HepG2 (cell line): ENCODE data around the gene LRRN2. TPM values are rescaled to one million over a fixed set of nuclear protein-coding genes. Genes with fewer than 3 reads are reported as not detected.

ENCODE experiments used
- ATAC-seq: fragments of 200-7000 bp; cut with Tn5 transposase; 3 replicates; pipeline ENCODE4 v1.9.1; 2020; ENCODE audit warnings: mild to moderate bottlenecking, moderate library complexity
- BruUV-seq: library from RNA; stranded (reverse); fragments of 400-500 nt; replicated peaks from 2 replicates; lab custom pipeline; 2021; lab: Mats Ljungman, UMichigan
- CTCF ChIA-PET: fragments of 300-600 bp; formaldehyde crosslinking; extraction: SDS; loops from one replicate; lab custom pipeline; 2021; ENCODE audit warnings: low total read pairs, inconsistent platforms, low intra/inter-chr PET ratio; lab: Yijun Ruan, JAX
- POLR2A ChIA-PET: fragments of 350-600 bp; sonication (Branson Sonifier 250); formaldehyde crosslinking; loops from one replicate; lab custom pipeline; 2020; ENCODE audit warnings: antibody characterized with exemption, inconsistent platforms; lab: Yijun Ruan, JAX
- DNase-seq: peaks from one replicate; pipeline ENCODE4 v3.0.0-alpha.2; 2015; ENCODE audit warnings: low spot score
- FAIRE-seq: peaks from 3 replicates; lab custom pipeline; 2011; peaks lifted over from hg19 to GRCh38; lab: Jason Lieb, UNC
- H2AFZ ChIP-seq: one replicate; pipeline ENCODE4 v1.6.1; 2011; ENCODE audit warnings: low read length, inconsistent platforms
- H3K27ac ChIP-seq: fragments of 300-600 bp; 3 replicates; pipeline ENCODE4 v1.8.0; 2011; ENCODE audit warnings: mixed run types, mild to moderate bottlenecking, mixed read lengths, low read length, inconsistent platforms; ENCODE audit not compliant: insufficient read depth; ENCODE audit errors: extremely low read length
- H3K27me3 ChIP-seq, 2 experiments: fragments of 200-600 bp in 1 of 2; 2 replicates in 1 of 2; 3 replicates in 1 of 2; pipeline versions ENCODE4 v1.6.0 to v1.8.0; 2011; ENCODE audit warnings: low read length in 2 of 2, mild to moderate bottlenecking in 2 of 2, moderate library complexity in 2 of 2, inconsistent platforms in 1 of 2; ENCODE audit not compliant: insufficient read depth in 2 of 2, control insufficient read depth in 1 of 2
- H3K36me3 ChIP-seq, 2 experiments: fragments of 200-600 bp in 1 of 2; replicated peaks in 1 of 2; 2 replicates in 1 of 2; 3 replicates in 1 of 2; pipeline versions ENCODE4 v1.5.1 to v1.8.0; 2011; ENCODE audit warnings: low read length in 2 of 2, inconsistent platforms in 1 of 2; ENCODE audit not compliant: insufficient read depth in 2 of 2, control insufficient read depth in 1 of 2
- H3K4me1 ChIP-seq: 2 replicates; pipeline ENCODE4 v1.5.1; 2012; ENCODE audit warnings: low read length, inconsistent platforms; ENCODE audit not compliant: insufficient read depth
- H3K4me2 ChIP-seq: 2 replicates; pipeline ENCODE4 v1.6.0; 2011; ENCODE audit warnings: low read depth, low read length, inconsistent platforms
- H3K4me3 ChIP-seq, 3 experiments: fragments of 200-600 bp in 1 of 3; sonication (generic), shearing (Covaris generic) in 1 of 3; replicated peaks in 1 of 3; 2 replicates each; pipeline ENCODE4 v1.5.1; 2011 to 2016; ENCODE audit warnings: low read length in 3 of 3, inconsistent platforms in 2 of 3, low read depth in 2 of 3, mild to moderate bottlenecking in 2 of 3, control low read depth in 1 of 3, mixed read lengths in 1 of 3; ENCODE audit not compliant: insufficient read depth in 1 of 3
- H3K79me2 ChIP-seq: one replicate; pipeline ENCODE4 v1.6.1; 2011; ENCODE audit warnings: low read length, inconsistent platforms; ENCODE audit not compliant: insufficient read depth
- H3K9ac ChIP-seq: 2 replicates; pipeline ENCODE4 v1.6.0; 2011; ENCODE audit warnings: mild to moderate bottlenecking, low read depth, low read length, inconsistent platforms; ENCODE audit not compliant: insufficient read depth
- H3K9me3 ChIP-seq: 2 replicates; pipeline ENCODE4 v1.5.1; 2012; ENCODE audit warnings: mild to moderate bottlenecking, low read length
- H4K20me1 ChIP-seq: 2 replicates; pipeline ENCODE4 v1.6.0; 2011; ENCODE audit warnings: inconsistent platforms, mild to moderate bottlenecking, low read length, moderate library complexity; ENCODE audit not compliant: insufficient read depth
- CBX2 ChIP-seq, 2 experiments: fragments of 200-600 bp in 1 of 2; sonication (generic); formaldehyde crosslinking in 1 of 2; IDR thresholded peaks; 2 replicates each; pipeline versions ENCODE4 v1.7.0 to v1.8.1; 2018 to 2022; ENCODE audit warnings: low read depth in 2 of 2, low read length in 1 of 2, mild to moderate bottlenecking in 1 of 2, missing genetic modification reagents in 1 of 2
- GFI1 ChIP-seq: sonication (generic); formaldehyde crosslinking; IDR thresholded peaks from 2 replicates; pipeline ENCODE4 v1.5.0; 2020; ENCODE audit warnings: missing genetic modification reagents, mild to moderate bottlenecking, borderline replicate concordance
- GZF1 ChIP-seq: sonication (generic); formaldehyde crosslinking; IDR thresholded peaks from 2 replicates; pipeline ENCODE4 v1.5.1; 2020; ENCODE audit warnings: mild to moderate bottlenecking, missing genetic modification reagents
- KMT2A ChIP-seq: sonication (generic); formaldehyde crosslinking; IDR thresholded peaks from 2 replicates; pipeline ENCODE4 v1.4.0; 2020; ENCODE audit warnings: missing genetic modification reagents
- NR0B2 ChIP-seq: sonication (generic); formaldehyde crosslinking; IDR thresholded peaks from 2 replicates; pipeline ENCODE4 v1.4.0; 2020; ENCODE audit warnings: mild to moderate bottlenecking, missing genetic modification reagents
- REL ChIP-seq: sonication (generic); formaldehyde crosslinking; conservative IDR thresholded peaks from 2 replicates; pipeline ENCODE4 v1.8.0; 2022; ENCODE audit warnings: mild to moderate bottlenecking, missing genetic modification reagents, moderate library complexity
- RXRA ChIP-seq: sonication (generic); formaldehyde crosslinking; IDR thresholded peaks from 2 replicates; pipeline ENCODE4 v1.5.1; 2020; ENCODE audit warnings: missing genetic modification reagents
- SATB2 ChIP-seq: sonication (generic); formaldehyde crosslinking; IDR thresholded peaks from 2 replicates; pipeline ENCODE4 v1.5.0; 2020; ENCODE audit warnings: missing genetic modification reagents
- SIN3A ChIP-seq: IDR thresholded peaks from 2 replicates; pipeline ENCODE4 v1.6.1; 2011; ENCODE audit warnings: low read depth, mild to moderate bottlenecking, control low read depth, low read length, borderline replicate concordance
- SYNCRIP ChIP-seq: fragments of 200-400 bp; formaldehyde crosslinking; IDR thresholded peaks from 2 replicates; pipeline ENCODE4 v1.6.1; 2018; ENCODE audit warnings: mild to moderate bottlenecking, low read depth, low read length; ENCODE audit not compliant: insufficient read depth
- ZNF224 ChIP-seq: sonication (generic); formaldehyde crosslinking; IDR thresholded peaks from 2 replicates; pipeline ENCODE4 v1.5.0; 2020; ENCODE audit warnings: mild to moderate bottlenecking, missing genetic modification reagents
- ZNF253 ChIP-seq: sonication (generic); formaldehyde crosslinking; IDR thresholded peaks from 2 replicates; pipeline ENCODE4 v1.8.0; 2022; ENCODE audit warnings: mild to moderate bottlenecking, missing genetic modification reagents, borderline replicate concordance
- ZNF672 ChIP-seq: sonication (generic); formaldehyde crosslinking; IDR thresholded peaks from 2 replicates; pipeline ENCODE4 v1.8.1; 2022; ENCODE audit warnings: missing genetic modification reagents
- ZNF839 ChIP-seq: sonication (generic); formaldehyde crosslinking; IDR thresholded peaks from 2 replicates; pipeline ENCODE4 v1.4.0; 2020; ENCODE audit warnings: missing genetic modification reagents, mild to moderate bottlenecking, borderline replicate concordance
- WGBS: methylation state at CpG from one replicate; pipeline ENCODE4 v1.1.6; 2017; ENCODE audit warnings: low lambda C conversion rate; 5-methylcytosine and 5-hydroxymethylcytosine counted together
- in situ Hi-C: cut with HindIII; loops from 2 replicates; pipeline ENCODE4 v1.10.0; 2017; ENCODE audit warnings: low pct_unique_long_range_greater_than_20kb; ENCODE audit not compliant: extremely low pct_ligation_motif_present
- intact Hi-C: fragments of 100-400 bp; cut with micrococcal nuclease; formaldehyde crosslinking; loops from one replicate; pipeline ENCODE4 v1.10.0; 2022; ENCODE audit not compliant: unreplicated experiment
- polyA plus RNA-seq, 8 experiments: library from polyadenylated mRNA; depleted of rRNA in 3 of 8; stranded (reverse) in 7 of 8; unstranded in 1 of 8; fragments of >200 nt; fragmentation: Illumina TruSeq in 4 of 8; extraction: Trizol in 4 of 8; gene quantifications; 2 replicates each; pipeline versions ENCODE4 v1.2.1 to v1.2.3, GENCODE V29; 2011 to 2016; ENCODE audit warnings: low read depth in 4 of 8, missing spikeins in 1 of 8, mixed read lengths in 1 of 8; ENCODE audit not compliant: insufficient read depth in 1 of 8
- total RNA-seq, 5 experiments: library from RNA; depleted of rRNA; stranded (reverse); fragments of >200 nt; fragmentation: Illumina TruSeq; extraction: Trizol; gene quantifications; 2 replicates each; pipeline ENCODE4 v1.2.3, GENCODE V29; 2016; ENCODE audit warnings: low read depth in 1 of 5
- TF ChIP-seq, protein P1 (sequence below): sonication (generic); formaldehyde crosslinking; IDR thresholded peaks from 2 replicates; pipeline ENCODE4 v1.4.0; 2020; ENCODE audit warnings: missing genetic modification reagents
- TF ChIP-seq, protein P2 (sequence below): IDR thresholded peaks from 2 replicates; pipeline ENCODE4 v1.6.1; 2016
- TF ChIP-seq, protein P3 (sequence below): sonication (generic); formaldehyde crosslinking; IDR thresholded peaks from 2 replicates; pipeline ENCODE4 v1.4.0; 2020; ENCODE audit warnings: missing genetic modification reagents; ENCODE audit errors: not compliant biosample characterization
- TF ChIP-seq, protein P4 (sequence below): sonication (generic); formaldehyde crosslinking; IDR thresholded peaks from 2 replicates; pipeline ENCODE4 v1.5.0; 2020; ENCODE audit warnings: mild to moderate bottlenecking, missing genetic modification reagents

LRRN2 gene
- total and polyA plus RNA-seq, 2 of the 13 experiments (the other 11 are each of a cell fraction or from before 2014, with no cell fraction given): not detected

DNA sequence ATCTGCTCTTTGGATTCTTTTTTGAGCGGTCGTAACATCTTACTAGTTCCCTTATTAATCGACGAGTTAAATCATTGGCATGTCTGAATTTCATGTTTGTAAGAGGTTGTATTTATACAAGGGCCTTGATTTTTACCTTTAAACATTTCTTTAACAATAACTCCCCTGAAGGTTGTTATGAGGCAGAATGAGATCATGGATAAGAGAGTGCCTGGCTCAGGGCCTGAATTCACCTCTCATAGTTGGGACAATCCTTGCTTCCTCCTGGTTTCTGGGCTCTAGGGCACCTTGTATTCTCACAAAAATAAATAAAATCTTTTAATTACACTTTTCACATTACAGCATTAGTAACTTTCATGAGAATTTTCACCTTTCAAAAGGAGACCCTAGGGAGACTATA lies 113.9 kb downstream of the LRRN2 start (continued):
- no peak for TF ChIP-seq SIN3A

GRCh38 chr1:204571128-204571527 lies 114.4 kb downstream of the LRRN2 start:
- H3K4me1 ChIP-seq: no peaks in the 10 kb centered on the region
- no peaks in the 10 kb centered on the region for H4K20me1 ChIP-seq
- intact Hi-C loops (no loop called here), in situ Hi-C loops (no loop called here)
- 94% methylated on average over 2 of the region's 2 CpGs for WGBS
- H3K36me3 ChIP-seq: no peaks in the 10 kb centered on the region
- no peak overlapping the region for H3K4me2 ChIP-seq
- no peak for DNase-seq
- no peaks in the 10 kb centered on the region for H3K27me3 ChIP-seq
- no peaks in the 10 kb centered on the region for H3K79me2 ChIP-seq
- ATAC-seq: no peak
- no peak overlapping the region for H2AFZ ChIP-seq
- no peaks in the 10 kb centered on the region for H3K9me3 ChIP-seq
- no TSS peak for BruUV-seq
- H3K27ac ChIP-seq: no peak overlapping the region
- H3K4me3 ChIP-seq: no peak overlapping the region
- ChIA-PET POLR2A (no interaction called here), CTCF (no interaction called here)
- H3K9ac ChIP-seq: no peak overlapping the region
- FAIRE-seq: no peak
- TF ChIP-seq GFI1 (CRISPR knock-in tag): no peak
- no peak for TF ChIP-seq SYNCRIP
- TF ChIP-seq GZF1 (CRISPR knock-in tag): no peak
- TF ChIP-seq, protein P1, sequence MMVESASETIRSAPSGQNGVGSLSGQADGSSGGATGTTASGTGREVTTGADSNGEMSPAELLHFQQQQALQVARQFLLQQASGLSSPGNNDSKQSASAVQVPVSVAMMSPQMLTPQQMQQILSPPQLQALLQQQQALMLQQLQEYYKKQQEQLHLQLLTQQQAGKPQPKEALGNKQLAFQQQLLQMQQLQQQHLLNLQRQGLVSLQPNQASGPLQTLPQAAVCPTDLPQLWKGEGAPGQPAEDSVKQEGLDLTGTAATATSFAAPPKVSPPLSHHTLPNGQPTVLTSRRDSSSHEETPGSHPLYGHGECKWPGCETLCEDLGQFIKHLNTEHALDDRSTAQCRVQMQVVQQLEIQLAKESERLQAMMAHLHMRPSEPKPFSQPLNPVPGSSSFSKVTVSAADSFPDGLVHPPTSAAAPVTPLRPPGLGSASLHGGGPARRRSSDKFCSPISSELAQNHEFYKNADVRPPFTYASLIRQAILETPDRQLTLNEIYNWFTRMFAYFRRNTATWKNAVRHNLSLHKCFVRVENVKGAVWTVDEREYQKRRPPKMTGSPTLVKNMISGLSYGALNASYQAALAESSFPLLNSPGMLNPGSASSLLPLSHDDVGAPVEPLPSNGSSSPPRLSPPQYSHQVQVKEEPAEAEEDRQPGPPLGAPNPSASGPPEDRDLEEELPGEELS (CRISPR knock-in tag): no peak
- no peak for TF ChIP-seq ZNF672 (CRISPR knock-in tag)
- no peak for TF ChIP-seq ZNF253 (CRISPR knock-in tag)
- TF ChIP-seq CBX2 (IDR thresholded peaks at IDR 0.05; ENCODE audit: low read depth, low read length): no peak
- no peak for TF ChIP-seq CBX2 (CRISPR knock-in tag; IDR thresholded peaks at IDR 0.05; ENCODE audit: low read depth)
- no peak for TF ChIP-seq ZNF839 (CRISPR knock-in tag)
- TF ChIP-seq RXRA (CRISPR knock-in tag): no peak
- no peak for TF ChIP-seq KMT2A
- TF ChIP-seq NR0B2 (CRISPR knock-in tag): no peak
- TF ChIP-seq ZNF224 (CRISPR knock-in tag): no peak
- TF ChIP-seq SATB2 (CRISPR knock-in tag): no peak
- TF ChIP-seq, protein P2, sequence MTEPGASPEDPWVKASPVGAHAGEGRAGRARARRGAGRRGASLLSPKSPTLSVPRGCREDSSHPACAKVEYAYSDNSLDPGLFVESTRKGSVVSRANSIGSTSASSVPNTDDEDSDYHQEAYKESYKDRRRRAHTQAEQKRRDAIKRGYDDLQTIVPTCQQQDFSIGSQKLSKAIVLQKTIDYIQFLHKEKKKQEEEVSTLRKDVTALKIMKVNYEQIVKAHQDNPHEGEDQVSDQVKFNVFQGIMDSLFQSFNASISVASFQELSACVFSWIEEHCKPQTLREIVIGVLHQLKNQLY (CRISPR knock-in tag): no peak
- TF ChIP-seq, protein P3, sequence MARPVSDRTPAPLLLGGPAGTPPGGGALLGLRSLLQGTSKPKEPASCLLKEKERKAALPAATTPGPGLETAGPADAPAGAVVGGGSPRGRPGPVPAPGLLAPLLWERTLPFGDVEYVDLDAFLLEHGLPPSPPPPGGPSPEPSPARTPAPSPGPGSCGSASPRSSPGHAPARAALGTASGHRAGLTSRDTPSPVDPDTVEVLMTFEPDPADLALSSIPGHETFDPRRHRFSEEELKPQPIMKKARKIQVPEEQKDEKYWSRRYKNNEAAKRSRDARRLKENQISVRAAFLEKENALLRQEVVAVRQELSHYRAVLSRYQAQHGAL (CRISPR knock-in tag): no peak
- TF ChIP-seq, protein P4, sequence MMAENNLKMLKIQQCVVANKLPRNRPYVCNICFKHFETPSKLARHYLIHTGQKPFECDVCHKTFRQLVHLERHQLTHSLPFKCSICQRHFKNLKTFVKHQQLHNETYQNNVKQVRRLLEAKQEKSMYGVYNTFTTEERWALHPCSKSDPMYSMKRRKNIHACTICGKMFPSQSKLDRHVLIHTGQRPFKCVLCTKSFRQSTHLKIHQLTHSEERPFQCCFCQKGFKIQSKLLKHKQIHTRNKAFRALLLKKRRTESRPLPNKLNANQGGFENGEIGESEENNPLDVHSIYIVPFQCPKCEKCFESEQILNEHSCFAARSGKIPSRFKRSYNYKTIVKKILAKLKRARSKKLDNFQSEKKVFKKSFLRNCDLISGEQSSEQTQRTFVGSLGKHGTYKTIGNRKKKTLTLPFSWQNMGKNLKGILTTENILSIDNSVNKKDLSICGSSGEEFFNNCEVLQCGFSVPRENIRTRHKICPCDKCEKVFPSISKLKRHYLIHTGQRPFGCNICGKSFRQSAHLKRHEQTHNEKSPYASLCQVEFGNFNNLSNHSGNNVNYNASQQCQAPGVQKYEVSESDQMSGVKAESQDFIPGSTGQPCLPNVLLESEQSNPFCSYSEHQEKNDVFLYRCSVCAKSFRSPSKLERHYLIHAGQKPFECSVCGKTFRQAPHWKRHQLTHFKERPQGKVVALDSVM (CRISPR knock-in tag): no peak
- TF ChIP-seq REL (CRISPR knock-in tag): no peak
